MM.1S (cell line): ENCODE data around the gene COLEC12.

Experiments used
- DNase-seq: peaks from one replicate; pipeline ENCODE4 v3.0.0-alpha.2; 2015
- H2AFZ ChIP-seq: fragments of 300-600 bp; sonication (generic); 2 replicates; pipeline ENCODE4 v1.6.0; 2016; ENCODE audit warnings: antibody characterized with exemption, low read length
- H3F3A ChIP-seq: fragments of 300-600 bp; sonication (generic); 2 replicates; pipeline ENCODE4 v1.6.1; 2016; ENCODE audit warnings: mild to moderate bottlenecking, antibody characterized with exemption, low read length, moderate library complexity, mixed read lengths; ENCODE audit not compliant: insufficient read depth
- H3K27ac ChIP-seq: fragments of 300-600 bp; sonication (generic); 2 replicates; pipeline ENCODE4 v1.5.1; 2016; ENCODE audit warnings: mild to moderate bottlenecking, low read length
- H3K27me3 ChIP-seq: fragments of 300-600 bp; sonication (generic); replicated peaks from 2 replicates; pipeline ENCODE4 v1.6.0; 2016; ENCODE audit warnings: low read length; ENCODE audit not compliant: insufficient read depth
- H3K36me3 ChIP-seq: fragments of 300-600 bp; sonication (generic); replicated peaks from 2 replicates; pipeline ENCODE4 v1.6.1; 2016; ENCODE audit warnings: mild to moderate bottlenecking, low read length, mixed read lengths; ENCODE audit not compliant: insufficient read depth
- H3K4me1 ChIP-seq: fragments of 300-600 bp; sonication (generic); 2 replicates; pipeline ENCODE4 v1.6.1; 2016; ENCODE audit warnings: low read length, mixed read lengths
- H3K4me2 ChIP-seq: fragments of 300-600 bp; sonication (generic); 2 replicates; pipeline ENCODE4 v1.6.0; 2016; ENCODE audit warnings: low read depth, low read length
- H3K4me3 ChIP-seq: fragments of 300-600 bp; sonication (generic); 2 replicates; pipeline ENCODE4 v1.5.1; 2016; ENCODE audit warnings: low read length, mixed read lengths
- H3K79me2 ChIP-seq: fragments of 300-600 bp; sonication (generic); 2 replicates; pipeline ENCODE4 v1.6.1; 2016; ENCODE audit warnings: mixed run types, low read length, mixed read lengths
- H3K9ac ChIP-seq: fragments of 300-600 bp; sonication (generic); 2 replicates; pipeline ENCODE4 v1.6.1; 2016; ENCODE audit warnings: low read length, mixed read lengths
- H3K9me2 ChIP-seq: fragments of 300-600 bp; sonication (generic); replicated peaks from 2 replicates; pipeline ENCODE4 v1.6.1; 2016; ENCODE audit warnings: mild to moderate bottlenecking, low read length, mixed read lengths; ENCODE audit not compliant: insufficient read depth
- H3K9me3 ChIP-seq: fragments of 300-600 bp; sonication (generic); replicated peaks from 2 replicates; pipeline ENCODE4 v1.6.1; 2016; ENCODE audit warnings: mild to moderate bottlenecking, low read length, mixed read lengths; ENCODE audit not compliant: insufficient read depth
- H4K20me1 ChIP-seq: fragments of 300-600 bp; sonication (generic); 2 replicates; pipeline ENCODE4 v1.6.1; 2016; ENCODE audit warnings: mild to moderate bottlenecking, low read length, moderate library complexity, mixed read lengths; ENCODE audit not compliant: insufficient read depth
- CTCF ChIP-seq: fragments of 300-600 bp; sonication (generic); IDR thresholded peaks from 2 replicates; pipeline ENCODE4 v1.5.1; 2016; ENCODE audit warnings: antibody characterized with exemption, low read length, mixed read lengths
- EZH2 ChIP-seq: fragments of 300-600 bp; sonication (generic); optimal IDR thresholded peaks from 2 replicates; pipeline ENCODE3; 2017; ENCODE audit warnings: low read depth, mild to moderate bottlenecking, antibody characterized with exemption, low read length, mixed read lengths
- EZH2phosphoT487 ChIP-seq: fragments of 300-600 bp; sonication (generic); IDR thresholded peaks from 2 replicates; pipeline ENCODE4 v1.6.1; 2018; ENCODE audit warnings: antibody characterized with exemption, low read length

Gene COLEC12

DNA sequence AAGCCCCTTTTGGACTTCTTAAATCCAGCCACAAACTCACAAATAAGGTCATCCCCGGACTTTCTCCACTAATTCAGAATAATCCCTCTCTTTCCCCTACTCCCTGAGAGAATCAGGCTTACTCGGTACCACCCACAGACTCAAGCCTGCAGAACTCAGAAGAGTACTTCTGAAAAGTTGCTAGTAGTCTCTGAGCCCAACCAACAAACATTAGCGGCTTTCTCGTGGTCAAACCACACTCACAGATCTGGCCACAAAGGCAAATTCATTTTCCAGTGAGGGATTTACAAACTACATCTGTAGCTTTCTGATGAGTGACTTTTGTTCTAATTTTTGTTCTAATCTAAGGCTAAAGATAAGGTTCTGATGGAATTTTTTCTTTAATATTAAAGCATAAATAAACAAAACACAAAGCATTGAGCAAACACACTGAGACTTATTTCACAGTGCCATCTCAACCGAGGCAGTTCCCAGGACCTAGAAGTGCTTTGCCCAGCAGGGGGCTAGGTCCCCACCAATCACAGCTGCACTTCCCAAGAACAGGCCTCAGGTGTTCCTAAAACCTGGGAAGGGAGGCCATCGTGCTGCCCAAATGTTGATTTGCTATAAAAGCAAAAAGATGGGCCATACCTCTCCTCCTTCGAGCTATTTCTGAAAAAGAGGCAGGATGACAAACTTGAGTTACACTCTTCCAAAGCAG lies 110.7 kb downstream of the COLEC12 start:
- Histone ChIP-seq H3K4me2 (no peak overlapping the region), H3K9ac (no peak overlapping the region), H3K36me3 (no peaks in the 10 kb centered on the region), H3K27ac (no peak overlapping the region), H3K4me3 (no peak overlapping the region), H3K9me2 (no peaks in the 10 kb centered on the region), H2AFZ (no peak overlapping the region), H3F3A (0 out of 2 replicates have a peak, but pooled peaks cover 3% of the 10 kb centered on the region), H3K4me1 (no peaks in the 10 kb centered on the region; the same call in 1 of the 2 replicates), H3K27me3 (no peaks in the 10 kb centered on the region), H3K9me3 (no peaks in the 10 kb centered on the region), H4K20me1 (no peaks in the 10 kb centered on the region), H3K79me2 (no peaks in the 10 kb centered on the region)
- no peak for TF ChIP-seq EZH2
- peak; percentile 25 for TF ChIP-seq CTCF
- no peak for TF ChIP-seq EZH2phosphoT487
- peak; percentile 47 for DNase-seq

GRCh38 chr18:388200-388599 lies 112.3 kb downstream of the COLEC12 start:
- no peak overlapping the region for H3K4me2 ChIP-seq
- no peaks in the 10 kb centered on the region for H4K20me1 ChIP-seq
- no peaks in the 10 kb centered on the region; the same call in 1 of the 2 replicates for H3K4me1 ChIP-seq
- H3K36me3 ChIP-seq, result no peaks in the 10 kb centered on the region
- no peaks in the 10 kb centered on the region for H3K27me3 ChIP-seq
- no peak for DNase-seq
- H3K4me3 ChIP-seq, result no peak overlapping the region
- H3K9ac ChIP-seq, result no peak overlapping the region
- TF ChIP-seq CTCF (no peak), EZH2 (no peak), EZH2phosphoT487 (no peak)
- no peaks in the 10 kb centered on the region for H3K9me3 ChIP-seq
- 0 out of 2 replicates have a peak, but pooled peaks cover 3% of the 10 kb centered on the region for H3F3A ChIP-seq
- H3K27ac ChIP-seq, result no peak overlapping the region
- H3K79me2 ChIP-seq, result no peaks in the 10 kb centered on the region
- H3K9me2 ChIP-seq, result no peaks in the 10 kb centered on the region
- no peak overlapping the region for H2AFZ ChIP-seq

- 0 out of 2 replicates have a peak, but pooled peaks cover 3% of the 10 kb centered on the region for H3F3A ChIP-seq
- no peaks in the 10 kb centered on the region for H3K9me3 ChIP-seq
- TF ChIP-seq EZH2phosphoT487, result no peak
- no peak for TF ChIP-seq EZH2
- no peak for TF ChIP-seq CTCF
- H3K36me3 ChIP-seq, result no peaks in the 10 kb centered on the region
- H3K27me3 ChIP-seq, result no peaks in the 10 kb centered on the region
- no peak overlapping the region for H2AFZ ChIP-seq
- no peak overlapping the region for H3K4me2 ChIP-seq
- no peaks in the 10 kb centered on the region for H3K9me2 ChIP-seq
- no peak for DNase-seq
- H4K20me1 ChIP-seq, result no peaks in the 10 kb centered on the region
- H3K27ac ChIP-seq, result no peak overlapping the region
- H3K4me1 ChIP-seq, result no peaks in the 10 kb centered on the region; the same call in 1 of the 2 replicates
- no peak overlapping the region for H3K9ac ChIP-seq
- no peak overlapping the region for H3K4me3 ChIP-seq
- H3K79me2 ChIP-seq, result no peaks in the 10 kb centered on the region
Measured at GRCh38 chr18:386994-387393, 113.5 kb downstream of the COLEC12 start.
